SU-DHL-6 (cell line): ENCODE data around the gene FLAD1.

ENCODE experiments used
- EZH2phosphoT487 ChIP-seq: fragments of 200-600 bp; sonication (generic), shearing (Covaris generic); conservative IDR thresholded peaks from 2 replicates; pipeline ENCODE4 v1.6.1; 2018; ENCODE audit warnings: mild to moderate bottlenecking, antibody characterized with exemption, low read length, moderate library complexity, mixed read lengths
- TF ChIP-seq, protein P1 (sequence below): fragments of 200-600 bp; sonication (generic); IDR thresholded peaks from one replicate; pipeline ENCODE4 v1.5.1; 2017; ENCODE audit warnings: antibody characterized with exemption, mild to moderate bottlenecking, low read length, moderate library complexity; ENCODE audit not compliant: insufficient read depth, poor library complexity, severe bottlenecking

DNA sequence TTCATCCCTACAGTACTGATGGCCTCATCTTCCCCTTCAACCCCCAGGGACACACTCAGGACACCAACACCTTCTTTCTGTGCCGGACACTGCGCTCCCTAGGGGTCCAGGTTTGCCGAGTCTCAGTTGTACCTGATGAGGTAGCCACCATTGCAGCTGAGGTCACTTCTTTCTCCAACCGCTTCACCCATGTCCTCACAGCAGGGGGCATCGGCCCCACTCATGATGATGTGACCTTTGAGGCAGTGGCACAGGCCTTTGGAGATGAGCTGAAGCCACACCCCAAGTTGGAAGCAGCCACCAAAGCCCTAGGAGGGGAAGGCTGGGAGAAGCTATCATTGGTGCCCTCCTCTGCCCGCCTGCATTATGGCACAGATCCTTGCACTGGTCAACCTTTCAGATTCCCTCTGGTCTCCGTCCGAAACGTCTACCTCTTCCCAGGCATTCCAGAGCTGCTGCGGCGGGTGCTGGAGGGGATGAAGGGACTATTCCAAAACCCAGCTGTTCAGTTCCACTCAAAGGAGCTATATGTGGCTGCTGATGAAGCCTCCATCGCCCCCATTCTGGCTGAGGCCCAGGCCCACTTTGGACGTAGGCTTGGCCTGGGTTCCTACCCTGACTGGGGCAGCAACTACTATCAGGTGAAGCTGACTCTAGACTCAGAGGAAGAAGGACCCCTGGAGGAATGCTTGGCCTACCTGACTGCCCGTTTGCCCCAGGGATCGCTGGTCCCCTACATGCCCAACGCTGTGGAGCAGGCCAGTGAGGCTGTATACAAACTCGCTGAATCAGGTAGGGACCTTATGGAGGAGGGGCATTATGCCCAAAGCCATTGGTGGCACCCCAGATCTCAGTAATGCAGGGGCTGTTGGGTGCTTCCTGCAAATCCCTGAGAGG lies 5.2 kb downstream of the FLAD1 start:
- TF ChIP-seq, protein P1, sequence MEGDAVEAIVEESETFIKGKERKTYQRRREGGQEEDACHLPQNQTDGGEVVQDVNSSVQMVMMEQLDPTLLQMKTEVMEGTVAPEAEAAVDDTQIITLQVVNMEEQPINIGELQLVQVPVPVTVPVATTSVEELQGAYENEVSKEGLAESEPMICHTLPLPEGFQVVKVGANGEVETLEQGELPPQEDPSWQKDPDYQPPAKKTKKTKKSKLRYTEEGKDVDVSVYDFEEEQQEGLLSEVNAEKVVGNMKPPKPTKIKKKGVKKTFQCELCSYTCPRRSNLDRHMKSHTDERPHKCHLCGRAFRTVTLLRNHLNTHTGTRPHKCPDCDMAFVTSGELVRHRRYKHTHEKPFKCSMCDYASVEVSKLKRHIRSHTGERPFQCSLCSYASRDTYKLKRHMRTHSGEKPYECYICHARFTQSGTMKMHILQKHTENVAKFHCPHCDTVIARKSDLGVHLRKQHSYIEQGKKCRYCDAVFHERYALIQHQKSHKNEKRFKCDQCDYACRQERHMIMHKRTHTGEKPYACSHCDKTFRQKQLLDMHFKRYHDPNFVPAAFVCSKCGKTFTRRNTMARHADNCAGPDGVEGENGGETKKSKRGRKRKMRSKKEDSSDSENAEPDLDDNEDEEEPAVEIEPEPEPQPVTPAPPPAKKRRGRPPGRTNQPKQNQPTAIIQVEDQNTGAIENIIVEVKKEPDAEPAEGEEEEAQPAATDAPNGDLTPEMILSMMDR: no peak
- no peak for TF ChIP-seq EZH2phosphoT487
